A549 (cell line): Measurements from ENCODE around the gene ASB2. TPM values are rescaled to one million over a fixed set of nuclear protein-coding genes. Genes with fewer than 3 reads are reported as not detected.

Experiments used
- ATAC-seq, 2 experiments: fragments of 200-7000 bp in 1 of 2; fragments of >200 bp in 1 of 2; cut with Nextera tagmentation in 1 of 2; cut with Tn5 transposase in 1 of 2; 3 replicates each; pipeline versions ENCODE4 v1.8.0 to v1.9.1; 2018 to 2020; ENCODE audit warnings: mild to moderate bottlenecking in 1 of 2, moderate library complexity in 1 of 2
- CTCF ChIA-PET: fragments of 300-600 bp; sonication (Branson Sonifier 250); formaldehyde crosslinking; extraction: SDS; loops from one replicate; lab custom pipeline; 2021; ENCODE audit warnings: antibody characterized with exemption, inconsistent platforms; lab: Yijun Ruan, JAX
- POLR2A ChIA-PET: fragments of 350-600 bp; formaldehyde crosslinking; extraction: SDS; loops from one replicate; lab custom pipeline; 2021; ENCODE audit warnings: antibody characterized with exemption, inconsistent platforms; lab: Yijun Ruan, JAX
- DNase-seq, 2 experiments: peaks; one replicate each; pipeline versions ENCODE4 v3.0.0 to v3.0.0-alpha.2; 2011 to 2016; ENCODE audit warnings: low read depth in 1 of 2, low spot score in 1 of 2
- FAIRE-seq: peaks from 2 replicates; lab custom pipeline; 2011; peaks lifted over from hg19 to GRCh38; lab: Jason Lieb, UNC
- H3K27ac ChIP-seq, 2 experiments: fragments of >200 bp; sonication (Bioruptor Twin); formaldehyde crosslinking; 3 replicates each; pipeline ENCODE4 v1.5.1; 2016 to 2017
- H3K4me1 ChIP-seq: fragments of >200 bp; sonication (Bioruptor Twin); formaldehyde crosslinking; 3 replicates; pipeline ENCODE4 v1.6.1; 2016
- H3K4me2 ChIP-seq: fragments of >200 bp; sonication (Bioruptor Twin); formaldehyde crosslinking; 3 replicates; pipeline ENCODE4 v1.6.1; 2016
- H3K4me3 ChIP-seq: fragments of >200 bp; sonication (Bioruptor Twin); formaldehyde crosslinking; 3 replicates; pipeline ENCODE4 v1.5.1; 2016
- H3K9me3 ChIP-seq: fragments of >200 bp; sonication (Bioruptor Twin); formaldehyde crosslinking; 3 replicates; pipeline ENCODE4 v1.6.1; 2016
- BCL3 ChIP-seq: fragments of >200 bp; sonication (Bioruptor Twin); formaldehyde crosslinking; IDR thresholded peaks from 3 replicates; pipeline ENCODE4 v1.6.1; 2016
- CEBPB ChIP-seq, 2 experiments: fragments of >200 bp in 1 of 2; sonication (Bioruptor Twin) in 1 of 2; formaldehyde crosslinking in 1 of 2; IDR thresholded peaks; 2 replicates each; pipeline ENCODE4 v1.6.1; 2012 to 2016
- CHD4 ChIP-seq: fragments of 200-600 bp; sonication (generic); IDR thresholded peaks from 2 replicates; pipeline ENCODE4 v1.6.1; 2016; ENCODE audit warnings: antibody characterized with exemption, mild to moderate bottlenecking, borderline replicate concordance
- EHF ChIP-seq: fragments of 250-450 bp; sonication (Bioruptor Pico); IDR thresholded peaks from 2 replicates; pipeline ENCODE4 v1.5.0; 2020; ENCODE audit warnings: mild to moderate bottlenecking
- EHMT2 ChIP-seq: fragments of 200-600 bp; sonication (generic); IDR thresholded peaks from 2 replicates; pipeline ENCODE4 v1.6.1; 2016; ENCODE audit warnings: antibody characterized with exemption, low read depth, mild to moderate bottlenecking, moderate library complexity
- ELK1 ChIP-seq: fragments of 150-350 bp; IDR thresholded peaks from 2 replicates; pipeline ENCODE4 v1.6.1; 2014; ENCODE audit warnings: low read depth, mild to moderate bottlenecking, low read length
- EP300 ChIP-seq, 2 experiments: fragments of >200 bp; sonication (Bioruptor Twin); formaldehyde crosslinking; IDR thresholded peaks; 2 replicates in 1 of 2; 3 replicates in 1 of 2; pipeline ENCODE4 v1.6.1; 2016 to 2017
- ESRRA ChIP-seq: fragments of 150-350 bp; IDR thresholded peaks from 2 replicates; pipeline ENCODE4 v1.6.1; 2014; ENCODE audit warnings: mild to moderate bottlenecking, low read length, borderline replicate concordance
- GATA3 ChIP-seq: IDR thresholded peaks from 2 replicates; pipeline ENCODE4 v1.6.1; 2012; ENCODE audit warnings: borderline replicate concordance
- HDAC2 ChIP-seq: fragments of 200-600 bp; sonication (generic); IDR thresholded peaks from 2 replicates; pipeline ENCODE4 v1.6.1; 2016
- HEYL ChIP-seq: fragments of 250-450 bp; sonication (Bioruptor Pico); IDR thresholded peaks from 2 replicates; pipeline ENCODE4 v1.8.0; 2021; ENCODE audit warnings: mild to moderate bottlenecking, moderate library complexity
- HOXB5 ChIP-seq: fragments of 250-450 bp; sonication (Bioruptor Pico); IDR thresholded peaks from 2 replicates; pipeline ENCODE4 v1.5.0; 2020; ENCODE audit warnings: mild to moderate bottlenecking, moderate library complexity
- JUN ChIP-seq, 2 experiments: fragments of >200 bp; sonication (Bioruptor Twin); formaldehyde crosslinking; IDR thresholded peaks; 2 replicates in 1 of 2; 3 replicates in 1 of 2; pipeline ENCODE4 v1.6.1; 2016 to 2017
- JUNB ChIP-seq: fragments of >200 bp; sonication (Bioruptor Twin); formaldehyde crosslinking; IDR thresholded peaks from 2 replicates; pipeline ENCODE4 v1.6.1; 2016
- KDM1A ChIP-seq: fragments of 200-600 bp; sonication (generic); IDR thresholded peaks from 2 replicates; pipeline ENCODE4 v1.6.1; 2016; ENCODE audit warnings: low read depth, mild to moderate bottlenecking
- MAX ChIP-seq: IDR thresholded peaks from 2 replicates; pipeline ENCODE4 v1.6.1; 2012
- MYC ChIP-seq: IDR thresholded peaks from 2 replicates; pipeline ENCODE4 v1.6.1; 2012; ENCODE audit warnings: mild to moderate bottlenecking, inconsistent platforms, low read length, improper control_type of control experiment, borderline replicate concordance
- NR3C1 ChIP-seq: fragments of >200 bp; sonication (Bioruptor Twin); formaldehyde crosslinking; IDR thresholded peaks from 3 replicates; pipeline ENCODE4 v1.6.1; 2017
- PHF8 ChIP-seq: fragments of 200-600 bp; sonication (generic); IDR thresholded peaks from 2 replicates; pipeline ENCODE4 v1.6.1; 2016; ENCODE audit warnings: low read depth, mild to moderate bottlenecking, antibody characterized with exemption, moderate library complexity, borderline replicate concordance
- POLR2A ChIP-seq: IDR thresholded peaks from 2 replicates; pipeline ENCODE4 v1.6.1; 2012; ENCODE audit warnings: mild to moderate bottlenecking, low read length
- POLR2AphosphoS2 ChIP-seq: conservative IDR thresholded peaks from 2 replicates; pipeline ENCODE4 v1.6.1; 2012; ENCODE audit warnings: low read length, improper control_type of control experiment, inconsistent platforms
- RAD21 ChIP-seq, 2 experiments: fragments of >200 bp in 1 of 2; sonication (Bioruptor Twin) in 1 of 2; formaldehyde crosslinking in 1 of 2; IDR thresholded peaks in 1 of 2; conservative IDR thresholded peaks in 1 of 2; 2 replicates in 1 of 2; 3 replicates in 1 of 2; pipeline ENCODE4 v1.6.1; 2012 to 2018; ENCODE audit warnings: inconsistent platforms in 1 of 2
- RARB ChIP-seq: fragments of 250-450 bp; sonication (Bioruptor Pico); IDR thresholded peaks from 2 replicates; pipeline ENCODE4 v1.8.0; 2021; ENCODE audit warnings: mild to moderate bottlenecking, moderate library complexity
- RFX5 ChIP-seq: fragments of 450-650 bp; IDR thresholded peaks from 2 replicates; pipeline ENCODE4 v1.7.1; 2014; ENCODE audit warnings: antibody characterized with exemption, mild to moderate bottlenecking, moderate library complexity
- SREBF2 ChIP-seq: fragments of 450-650 bp; IDR thresholded peaks from 2 replicates; pipeline ENCODE4 v1.6.1; 2014; ENCODE audit warnings: mild to moderate bottlenecking, moderate library complexity
- TFCP2L1 ChIP-seq: fragments of 250-450 bp; sonication (Bioruptor Pico); IDR thresholded peaks from 2 replicates; pipeline ENCODE4 v1.5.0; 2021; ENCODE audit warnings: mild to moderate bottlenecking
- TP53 ChIP-seq: fragments of 250-450 bp; sonication (Bioruptor Pico); IDR thresholded peaks from 2 replicates; pipeline ENCODE4 v1.5.0; 2021; ENCODE audit warnings: mild to moderate bottlenecking, moderate library complexity
- ZC3H11A ChIP-seq: fragments of 450-650 bp; IDR thresholded peaks from 2 replicates; pipeline ENCODE4 v1.6.1; 2014; ENCODE audit warnings: antibody characterized with exemption, mild to moderate bottlenecking
- ZSCAN20 ChIP-seq: fragments of 250-450 bp; sonication (Bioruptor Pico); IDR thresholded peaks from 2 replicates; pipeline ENCODE4 v1.8.0; 2022; ENCODE audit warnings: mild to moderate bottlenecking, moderate library complexity
- WGBS: methylation state at CpG from one replicate; pipeline ENCODE4 v1.1.6; 2017; ENCODE audit errors: missing lambda C conversion rate; 5-methylcytosine and 5-hydroxymethylcytosine counted together
- polyA plus RNA-seq, 4 experiments: library from polyadenylated mRNA; depleted of rRNA in 3 of 4; stranded (reverse); fragments of >200 nt; fragmentation: RNase III in 1 of 4; extraction: RNeasy Plus Mini Kit Qiagen cat#74134 plus additional on column Dnase treatment in 1 of 4; gene quantifications; 2 replicates in 3 of 4; 3 replicates in 1 of 4; pipeline ENCODE4 v1.2.3, GENCODE V29; 2011 to 2017

Gene ASB2
- polyA plus RNA-seq, 2 of the 4 experiments (the other 2 are of a cell fraction): 0.03 to 0.10 TPM

GRCh38 chr14:93974833-93975232 is 1.5 kb downstream of the ASB2 start:
- DNase-seq (no peak), ATAC-seq (no peak), FAIRE-seq (no peak)
- CTCF ChIA-PET: interaction anchor here (0.6 to 25.8 kb wide), 7 partner anchors 9 to 380 kb away, joined by 3 to 601 read pairs (median 4); no protein-coding TSS in a partner anchor
- Histone ChIP-seq H3K27ac (no peak overlapping the region), H3K9me3 (no peaks in the 10 kb centered on the region), H3K4me3 (no peak overlapping the region), H3K4me1 (no peaks in the 10 kb centered on the region), H3K4me2 (no peak overlapping the region)
- WGBS: 73% methylated on average over 5 of the region's 12 CpGs
- TF ChIP-seq EHMT2: no peak
- no peak for TF ChIP-seq EP300 (IDR thresholded peaks at IDR 0.05)
- TF ChIP-seq ZSCAN20 (CRISPR knock-in tag): no peak
- TF ChIP-seq JUN (IDR thresholded peaks at IDR 0.05): no peak
- TF ChIP-seq TFCP2L1: no peak
- TF ChIP-seq POLR2A: no peak
- TF ChIP-seq TP53 (CRISPR knock-in tag): no peak
- no peak for TF ChIP-seq NR3C1
- TF ChIP-seq ZC3H11A: no peak
- no peak for TF ChIP-seq RAD21 (conservative IDR thresholded peaks at IDR 0.05 in 1 of 2, IDR thresholded peaks at IDR 0.05 in 1 of 2)
- TF ChIP-seq RFX5: no peak
- no peak for TF ChIP-seq EHF
- no peak for TF ChIP-seq KDM1A
- POLR2A ChIA-PET: no interaction called here

GRCh38 chr14:93974299-93974698 is 2.1 kb downstream of the ASB2 start:
- CTCF ChIA-PET: interaction anchor here (0.9 to 25.8 kb wide), 7 partner anchors 8 to 50 kb away, joined by 3 to 601 read pairs (median 8); no protein-coding TSS in a partner anchor
- ATAC-seq: no peak
- whole genome bisulfite sequencing: 70% methylated on average over 5 of the region's 6 CpGs

More at GRCh38 chr14:93974299-93974698, 2.1 kb downstream of the ASB2 start:
- Histone ChIP-seq H3K27ac (no peak overlapping the region), H3K4me2 (no peak overlapping the region), H3K4me3 (no peak overlapping the region), H3K4me1 (no peaks in the 10 kb centered on the region), H3K9me3 (no peaks in the 10 kb centered on the region)
- FAIRE-seq: no peak
- DNase-seq: no peak
- POLR2A ChIA-PET: no interaction called here
- TF ChIP-seq KDM1A (no peak), CHD4 (no peak), RARB (no peak), PHF8 (no peak), MYC (no peak), POLR2AphosphoS2 (no peak), JUNB (no peak), HDAC2 (no peak), CEBPB (IDR thresholded peaks at IDR 0.05) (no peak), HOXB5 (no peak), BCL3 (no peak), SREBF2 (no peak), GATA3 (no peak), ESRRA (no peak), MAX (no peak), ELK1 (no peak), HEYL (CRISPR knock-in tag) (no peak)
